HepG2 (cell line): ENCODE results near the gene TSEN34. TPM values are rescaled to one million over a fixed set of nuclear protein-coding genes. Genes with fewer than 3 reads are reported as not detected.

Source experiments
- BCL6 ChIP-seq: IDR thresholded peaks from 2 replicates; pipeline ENCODE4 v1.6.1; 2016; ENCODE audit warnings: missing genetic modification reagents, missing compliant biosample characterization
- CENPBD1 ChIP-seq: sonication (generic); formaldehyde crosslinking; IDR thresholded peaks from 2 replicates; pipeline ENCODE4 v1.8.0; 2022; ENCODE audit warnings: missing genetic modification reagents, low read depth, mild to moderate bottlenecking, borderline replicate concordance
- CREBL2 ChIP-seq: sonication (generic); formaldehyde crosslinking; IDR thresholded peaks from 2 replicates; pipeline ENCODE4 v1.8.1; 2023; ENCODE audit warnings: missing genetic modification reagents, mild to moderate bottlenecking, borderline replicate concordance
- DRAP1 ChIP-seq: IDR thresholded peaks from 2 replicates; pipeline ENCODE4 v1.6.1; 2016; ENCODE audit warnings: missing genetic modification reagents, missing compliant biosample characterization
- EZH2 ChIP-seq: conservative IDR thresholded peaks from 2 replicates; pipeline ENCODE4 v1.6.1; 2012; ENCODE audit warnings: mild to moderate bottlenecking, low read depth, low read length, moderate library complexity
- GMEB2 ChIP-seq: IDR thresholded peaks from 2 replicates; pipeline ENCODE4 v1.6.1; 2016; ENCODE audit warnings: missing biosample characterization, missing genetic modification reagents, low read depth
- LCORL ChIP-seq, 2 experiments: fragments of 450-650 bp in 1 of 2; sonication (generic) in 1 of 2; formaldehyde crosslinking in 1 of 2; IDR thresholded peaks; 2 replicates each; pipeline versions ENCODE4 v1.5.0 to v1.6.1; 2017 to 2020; ENCODE audit warnings: antibody characterized with exemption in 1 of 2, missing genetic modification reagents in 1 of 2
- MED1 ChIP-seq: sonication (generic); formaldehyde crosslinking; IDR thresholded peaks from 2 replicates; pipeline ENCODE4 v1.4.0; 2020; ENCODE audit warnings: missing genetic modification reagents
- MXD1 ChIP-seq: sonication (generic); formaldehyde crosslinking; IDR thresholded peaks from 2 replicates; pipeline ENCODE4 v1.4.0; 2020; ENCODE audit warnings: mild to moderate bottlenecking, missing genetic modification reagents
- POLR2G ChIP-seq: fragments of 200-400 bp; formaldehyde crosslinking; IDR thresholded peaks from 2 replicates; pipeline ENCODE4 v1.6.1; 2018; ENCODE audit warnings: mild to moderate bottlenecking, low read depth, low read length, moderate library complexity
- PRDM4 ChIP-seq: sonication (generic); formaldehyde crosslinking; IDR thresholded peaks from 2 replicates; pipeline ENCODE4 v1.9.0; 2021; ENCODE audit warnings: missing genetic modification reagents, borderline replicate concordance
- PRMT3 ChIP-seq: sonication (generic); formaldehyde crosslinking; IDR thresholded peaks from 2 replicates; pipeline ENCODE4 v1.8.1; 2022; ENCODE audit warnings: low read depth, mild to moderate bottlenecking, moderate library complexity, missing genetic modification reagents, borderline replicate concordance
- RARA ChIP-seq: IDR thresholded peaks from 2 replicates; pipeline ENCODE4 v1.6.1; 2016; ENCODE audit warnings: missing genetic modification reagents, missing compliant biosample characterization
- RBM39 ChIP-seq: fragments of 200-400 bp; formaldehyde crosslinking; IDR thresholded peaks from one replicate; pipeline ENCODE4 v1.6.1; 2018; ENCODE audit warnings: antibody characterized with exemption, mild to moderate bottlenecking, low read depth, low read length; ENCODE audit not compliant: poor library complexity, severe bottlenecking
- SALL2 ChIP-seq: sonication (generic); formaldehyde crosslinking; IDR thresholded peaks from 2 replicates; pipeline ENCODE4 v1.8.1; 2023; ENCODE audit warnings: mild to moderate bottlenecking, missing genetic modification reagents, inconsistent platforms
- SNAPC2 ChIP-seq: sonication (generic); formaldehyde crosslinking; IDR thresholded peaks from 2 replicates; pipeline ENCODE4 v1.8.1; 2022; ENCODE audit warnings: mild to moderate bottlenecking, missing genetic modification reagents
- TARDBP ChIP-seq: sonication (generic); formaldehyde crosslinking; IDR thresholded peaks from 2 replicates; pipeline ENCODE4 v1.8.0; 2022; ENCODE audit warnings: mild to moderate bottlenecking, missing genetic modification reagents
- TBX2 ChIP-seq: sonication (generic); formaldehyde crosslinking; IDR thresholded peaks from 2 replicates; pipeline ENCODE4 v1.5.0; 2020; ENCODE audit warnings: missing genetic modification reagents, mild to moderate bottlenecking, borderline replicate concordance
- TFDP2 ChIP-seq: sonication (generic); formaldehyde crosslinking; IDR thresholded peaks from 2 replicates; pipeline ENCODE4 v1.4.0; 2020; ENCODE audit warnings: missing genetic modification reagents
- ZBTB21 ChIP-seq: sonication (generic); formaldehyde crosslinking; IDR thresholded peaks from 2 replicates; pipeline ENCODE4 v1.4.0; 2020; ENCODE audit warnings: missing genetic modification reagents
- ZBTB38 ChIP-seq: sonication (generic); formaldehyde crosslinking; IDR thresholded peaks from 2 replicates; pipeline ENCODE4 v1.5.1; 2020; ENCODE audit warnings: mild to moderate bottlenecking, missing genetic modification reagents
- ZFP62 ChIP-seq: sonication (generic); formaldehyde crosslinking; IDR thresholded peaks from 2 replicates; pipeline ENCODE4 v1.4.0; 2020; ENCODE audit warnings: missing genetic modification reagents
- ZNF34 ChIP-seq: sonication (generic); formaldehyde crosslinking; IDR thresholded peaks from 2 replicates; pipeline ENCODE4 v1.4.0; 2020; ENCODE audit warnings: mild to moderate bottlenecking, missing genetic modification reagents, borderline replicate concordance
- ZNF552 ChIP-seq: sonication (generic); formaldehyde crosslinking; IDR thresholded peaks from 2 replicates; pipeline ENCODE4 v1.9.0; 2022; ENCODE audit warnings: missing genetic modification reagents, mild to moderate bottlenecking, borderline replicate concordance
- polyA plus RNA-seq, 8 experiments: library from polyadenylated mRNA; depleted of rRNA in 3 of 8; stranded (reverse) in 7 of 8; unstranded in 1 of 8; fragments of >200 nt; fragmentation: Illumina TruSeq in 4 of 8; extraction: Trizol in 4 of 8; gene quantifications; 2 replicates each; pipeline versions ENCODE4 v1.2.1 to v1.2.3, GENCODE V29; 2011 to 2016; ENCODE audit warnings: low read depth in 4 of 8, missing spikeins in 1 of 8, mixed read lengths in 1 of 8; ENCODE audit not compliant: insufficient read depth in 1 of 8
- total RNA-seq, 5 experiments: library from RNA; depleted of rRNA; stranded (reverse); fragments of >200 nt; fragmentation: Illumina TruSeq; extraction: Trizol; gene quantifications; 2 replicates each; pipeline ENCODE4 v1.2.3, GENCODE V29; 2016; ENCODE audit warnings: low read depth in 1 of 5

The TSEN34 gene
- total and polyA plus RNA-seq, 2 of the 13 experiments (the other 11 are each of a cell fraction or from before 2014, with no cell fraction given) = 55.1 to 65.4 TPM

- TF ChIP-seq PRDM4 (CRISPR knock-in tag) = no peak
- no peak for TF ChIP-seq ZNF34 (CRISPR knock-in tag)
- TF ChIP-seq MXD1 (CRISPR knock-in tag) = 0 out of 2 replicates have a peak, but pooled peaks have one; percentile 29
- TF ChIP-seq GMEB2 = no peak
- peak; percentile 94 for TF ChIP-seq BCL6 (CRISPR knock-in tag)
- TF ChIP-seq CENPBD1 (CRISPR knock-in tag) = no peak
- 0 out of 2 replicates have a peak, but pooled peaks have one; percentile 19 for TF ChIP-seq MED1 (CRISPR knock-in tag)
- peak; percentile 32; the same call in 1 of the 2 replicates for TF ChIP-seq TBX2 (CRISPR knock-in tag)
- peak; percentile 40; the same call in 1 of the 2 replicates for TF ChIP-seq RARA (CRISPR knock-in tag)
- TF ChIP-seq TFDP2 = 0 out of 2 replicates have a peak, but pooled peaks have one; percentile 19
- TF ChIP-seq POLR2G = peak; percentile 48
- TF ChIP-seq TARDBP = no peak
- TF ChIP-seq SALL2 (CRISPR knock-in tag) = no peak
- TF ChIP-seq ZNF552 (CRISPR knock-in tag) = no peak
- TF ChIP-seq DRAP1 (CRISPR knock-in tag) = 0 out of 2 replicates have a peak, but pooled peaks have one; percentile 30
- TF ChIP-seq SNAPC2 = no peak
- no peak for TF ChIP-seq LCORL (IDR thresholded peaks at IDR 0.05)
- no peak for TF ChIP-seq LCORL (CRISPR knock-in tag; IDR thresholded peaks at IDR 0.05)
- TF ChIP-seq PRMT3 (CRISPR knock-in tag) = no peak
- no peak for TF ChIP-seq ZFP62 (CRISPR knock-in tag)
- no peak for TF ChIP-seq ZBTB21
- no peak for TF ChIP-seq CREBL2 (CRISPR knock-in tag)
- no peak for TF ChIP-seq RBM39
- no peak for TF ChIP-seq EZH2
- no peak for TF ChIP-seq ZBTB38 (CRISPR knock-in tag)
These were observed 12.1 kb downstream of the TSEN34 start (continued) for GRCh38 chr19:54203151-54203611.
